HepG2 (cell line): ENCODE results near the gene SIRPB1. TPM values are rescaled to one million over a fixed set of nuclear protein-coding genes. Genes with fewer than 3 reads are reported as not detected.
"Not testable (repeated sequence)": the region's sequence is repeated elsewhere in the genome, so short reads cannot be mapped to it uniquely, and the experiment has no call there.

Experiments used
- ATAC-seq: fragments of 200-7000 bp; cut with Tn5 transposase; 3 replicates; pipeline ENCODE4 v1.9.1; 2020; ENCODE audit warnings: mild to moderate bottlenecking, moderate library complexity
- BruUV-seq: library from RNA; stranded (reverse); fragments of 400-500 nt; replicated peaks from 2 replicates; lab custom pipeline; 2021; lab: Mats Ljungman, UMichigan
- CTCF ChIA-PET: fragments of 300-600 bp; formaldehyde crosslinking; extraction: SDS; loops from one replicate; lab custom pipeline; 2021; ENCODE audit warnings: low total read pairs, inconsistent platforms, low intra/inter-chr PET ratio; lab: Yijun Ruan, JAX
- POLR2A ChIA-PET: fragments of 350-600 bp; sonication (Branson Sonifier 250); formaldehyde crosslinking; loops from one replicate; lab custom pipeline; 2020; ENCODE audit warnings: antibody characterized with exemption, inconsistent platforms; lab: Yijun Ruan, JAX
- DNase-seq: peaks from one replicate; pipeline ENCODE4 v3.0.0-alpha.2; 2015; ENCODE audit warnings: low spot score
- FAIRE-seq: peaks from 3 replicates; lab custom pipeline; 2011; peaks lifted over from hg19 to GRCh38; lab: Jason Lieb, UNC
- H2AFZ ChIP-seq: one replicate; pipeline ENCODE4 v1.6.1; 2011; ENCODE audit warnings: low read length, inconsistent platforms
- H3K27ac ChIP-seq: fragments of 300-600 bp; 3 replicates; pipeline ENCODE4 v1.8.0; 2011; ENCODE audit warnings: mixed run types, mild to moderate bottlenecking, mixed read lengths, low read length, inconsistent platforms; ENCODE audit not compliant: insufficient read depth; ENCODE audit errors: extremely low read length
- H3K27me3 ChIP-seq, 2 experiments: fragments of 200-600 bp in 1 of 2; 2 replicates in 1 of 2; 3 replicates in 1 of 2; pipeline versions ENCODE4 v1.6.0 to v1.8.0; 2011; ENCODE audit warnings: low read length in 2 of 2, mild to moderate bottlenecking in 2 of 2, moderate library complexity in 2 of 2, inconsistent platforms in 1 of 2; ENCODE audit not compliant: insufficient read depth in 2 of 2, control insufficient read depth in 1 of 2
- H3K36me3 ChIP-seq, 2 experiments: fragments of 200-600 bp in 1 of 2; replicated peaks in 1 of 2; 2 replicates in 1 of 2; 3 replicates in 1 of 2; pipeline versions ENCODE4 v1.5.1 to v1.8.0; 2011; ENCODE audit warnings: low read length in 2 of 2, inconsistent platforms in 1 of 2; ENCODE audit not compliant: insufficient read depth in 2 of 2, control insufficient read depth in 1 of 2
- H3K4me1 ChIP-seq: 2 replicates; pipeline ENCODE4 v1.5.1; 2012; ENCODE audit warnings: low read length, inconsistent platforms; ENCODE audit not compliant: insufficient read depth
- H3K4me2 ChIP-seq: 2 replicates; pipeline ENCODE4 v1.6.0; 2011; ENCODE audit warnings: low read depth, low read length, inconsistent platforms
- H3K4me3 ChIP-seq, 3 experiments: fragments of 200-600 bp in 1 of 3; sonication (generic), shearing (Covaris generic) in 1 of 3; replicated peaks in 1 of 3; 2 replicates each; pipeline ENCODE4 v1.5.1; 2011 to 2016; ENCODE audit warnings: low read length in 3 of 3, inconsistent platforms in 2 of 3, low read depth in 2 of 3, mild to moderate bottlenecking in 2 of 3, control low read depth in 1 of 3, mixed read lengths in 1 of 3; ENCODE audit not compliant: insufficient read depth in 1 of 3
- H3K79me2 ChIP-seq: one replicate; pipeline ENCODE4 v1.6.1; 2011; ENCODE audit warnings: low read length, inconsistent platforms; ENCODE audit not compliant: insufficient read depth
- H3K9ac ChIP-seq: 2 replicates; pipeline ENCODE4 v1.6.0; 2011; ENCODE audit warnings: mild to moderate bottlenecking, low read depth, low read length, inconsistent platforms; ENCODE audit not compliant: insufficient read depth
- H3K9me3 ChIP-seq: 2 replicates; pipeline ENCODE4 v1.5.1; 2012; ENCODE audit warnings: mild to moderate bottlenecking, low read length
- H4K20me1 ChIP-seq: 2 replicates; pipeline ENCODE4 v1.6.0; 2011; ENCODE audit warnings: inconsistent platforms, mild to moderate bottlenecking, low read length, moderate library complexity; ENCODE audit not compliant: insufficient read depth
- ATF7 ChIP-seq, 2 experiments: fragments of 450-650 bp in 1 of 2; sonication (generic) in 1 of 2; formaldehyde crosslinking in 1 of 2; IDR thresholded peaks; 2 replicates each; pipeline versions ENCODE4 v1.4.0 to v1.6.1; 2016 to 2020; ENCODE audit warnings: antibody characterized with exemption in 1 of 2, mild to moderate bottlenecking in 1 of 2, missing genetic modification reagents in 1 of 2
- CBX5 ChIP-seq: sonication (generic); formaldehyde crosslinking; IDR thresholded peaks from 2 replicates; pipeline ENCODE4 v1.4.0; 2020; ENCODE audit warnings: missing genetic modification reagents, borderline replicate concordance
- JUN ChIP-seq: sonication (generic); formaldehyde crosslinking; IDR thresholded peaks from 2 replicates; pipeline ENCODE4 v1.4.0; 2020; ENCODE audit warnings: mild to moderate bottlenecking, missing genetic modification reagents
- KLF6 ChIP-seq: IDR thresholded peaks from 2 replicates; pipeline ENCODE4 v1.8.0; 2016; ENCODE audit warnings: missing biosample characterization, missing genetic modification reagents
- NFE2L2 ChIP-seq: fragments of 150-350 bp; IDR thresholded peaks from 2 replicates; pipeline ENCODE4 v1.6.1; 2014; ENCODE audit warnings: low read length
- PPARG ChIP-seq: conservative IDR thresholded peaks from 2 replicates; pipeline ENCODE4 v1.6.1; 2016; ENCODE audit warnings: missing biosample characterization, missing genetic modification reagents
- RORA ChIP-seq: sonication (generic); formaldehyde crosslinking; IDR thresholded peaks from 2 replicates; pipeline ENCODE4 v1.5.0; 2020; ENCODE audit warnings: mild to moderate bottlenecking, missing genetic modification reagents, moderate library complexity
- SRF ChIP-seq: IDR thresholded peaks from 2 replicates; pipeline ENCODE4 v1.6.1; 2011; ENCODE audit warnings: mild to moderate bottlenecking, low read depth, low read length, moderate library complexity
- ZBTB1 ChIP-seq: sonication (generic); formaldehyde crosslinking; IDR thresholded peaks from 2 replicates; pipeline ENCODE4 v1.4.0; 2020; ENCODE audit warnings: missing genetic modification reagents, borderline replicate concordance
- ZNF292 ChIP-seq: sonication (generic); formaldehyde crosslinking; IDR thresholded peaks from 2 replicates; pipeline ENCODE4 v1.8.1; 2022; ENCODE audit warnings: mild to moderate bottlenecking, low read depth, missing genetic modification reagents, borderline replicate concordance
- ZNF432 ChIP-seq: sonication (generic); formaldehyde crosslinking; IDR thresholded peaks from 2 replicates; pipeline ENCODE4 v1.5.0; 2020; ENCODE audit warnings: missing genetic modification reagents, mild to moderate bottlenecking, borderline replicate concordance
- ZNF660 ChIP-seq: sonication (generic); formaldehyde crosslinking; IDR thresholded peaks from 2 replicates; pipeline ENCODE4 v1.5.1; 2020; ENCODE audit warnings: mild to moderate bottlenecking, low read depth, missing genetic modification reagents, borderline replicate concordance
- ZNF687 ChIP-seq: sonication (generic); formaldehyde crosslinking; IDR thresholded peaks from 2 replicates; pipeline ENCODE4 v1.5.1; 2020; ENCODE audit warnings: mild to moderate bottlenecking, missing genetic modification reagents, moderate library complexity
- ZSCAN29 ChIP-seq: sonication (generic); formaldehyde crosslinking; conservative IDR thresholded peaks from 2 replicates; pipeline ENCODE4 v1.4.0; 2020; ENCODE audit warnings: mild to moderate bottlenecking, missing genetic modification reagents
- WGBS: methylation state at CpG from one replicate; pipeline ENCODE4 v1.1.6; 2017; ENCODE audit warnings: low lambda C conversion rate; 5-methylcytosine and 5-hydroxymethylcytosine counted together
- in situ Hi-C: cut with HindIII; loops from 2 replicates; pipeline ENCODE4 v1.10.0; 2017; ENCODE audit warnings: low pct_unique_long_range_greater_than_20kb; ENCODE audit not compliant: extremely low pct_ligation_motif_present
- intact Hi-C: fragments of 100-400 bp; cut with micrococcal nuclease; formaldehyde crosslinking; loops from one replicate; pipeline ENCODE4 v1.10.0; 2022; ENCODE audit not compliant: unreplicated experiment
- polyA plus RNA-seq, 8 experiments: library from polyadenylated mRNA; depleted of rRNA in 3 of 8; stranded (reverse) in 7 of 8; unstranded in 1 of 8; fragments of >200 nt; fragmentation: Illumina TruSeq in 4 of 8; extraction: Trizol in 4 of 8; gene quantifications; 2 replicates each; pipeline versions ENCODE4 v1.2.1 to v1.2.3, GENCODE V29; 2011 to 2016; ENCODE audit warnings: low read depth in 4 of 8, missing spikeins in 1 of 8, mixed read lengths in 1 of 8; ENCODE audit not compliant: insufficient read depth in 1 of 8
- total RNA-seq, 5 experiments: library from RNA; depleted of rRNA; stranded (reverse); fragments of >200 nt; fragmentation: Illumina TruSeq; extraction: Trizol; gene quantifications; 2 replicates each; pipeline ENCODE4 v1.2.3, GENCODE V29; 2016; ENCODE audit warnings: low read depth in 1 of 5

The SIRPB1 gene
- total and polyA plus RNA-seq, 2 of the 13 experiments (the other 11 are each of a cell fraction or from before 2014, with no cell fraction given) = 0.41 to 1.4 TPM

DNA sequence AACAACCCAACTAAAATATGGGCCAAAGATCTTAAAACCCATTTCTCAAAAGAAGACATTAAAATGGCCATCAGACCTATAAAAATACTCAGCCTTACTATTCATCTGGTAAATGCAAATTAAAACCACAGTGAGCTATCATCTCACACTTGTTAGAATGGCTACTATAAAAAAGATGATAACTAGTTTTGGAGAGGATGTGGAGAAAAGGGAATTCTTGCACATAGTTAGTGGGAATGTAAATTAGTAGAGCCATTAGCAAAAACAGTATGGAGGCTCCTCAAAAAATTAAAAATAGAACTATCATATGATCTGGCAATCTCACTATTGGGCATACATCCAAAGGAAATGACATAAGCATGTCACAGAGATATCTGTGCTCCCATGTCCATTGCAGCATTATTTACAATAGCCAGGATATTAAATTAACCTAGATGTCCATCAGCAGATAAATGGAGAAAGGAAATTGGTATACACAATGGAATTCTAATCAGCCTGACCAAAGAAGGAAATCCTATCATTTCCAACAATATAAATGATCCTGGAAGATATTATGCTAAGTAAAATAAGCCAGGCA lies 2.9 kb downstream of the SIRPB1 start:
- no peak overlapping the region for H3K9ac ChIP-seq

DNA sequence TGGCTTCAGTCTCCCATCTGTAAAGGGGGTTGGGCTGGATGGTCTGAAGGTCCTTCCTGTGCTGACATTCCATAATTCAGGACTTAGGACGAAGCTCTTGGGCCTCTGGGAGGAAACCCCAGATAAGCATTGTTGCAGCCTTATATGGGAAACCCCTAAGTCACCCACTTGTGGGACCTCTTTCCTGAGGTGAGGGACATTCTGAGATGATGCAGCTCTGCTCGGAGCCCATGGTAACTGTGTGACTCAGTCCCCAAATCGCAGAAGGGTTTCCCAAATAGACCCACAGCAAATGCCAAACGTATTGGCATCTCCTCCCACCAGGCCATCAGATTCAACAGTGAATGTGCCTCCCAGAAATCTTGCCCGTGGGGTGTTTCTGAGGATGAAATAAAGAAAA lies 9.4 kb downstream of the SIRPB1 start:
- H4K20me1 ChIP-seq, H3K27ac ChIP-seq, H3K9ac ChIP-seq, POLR2A ChIA-PET, H2AFZ ChIP-seq, H3K4me3 ChIP-seq, H3K4me2 ChIP-seq, in situ Hi-C loops, BruUV-seq, CTCF ChIA-PET, H3K36me3 ChIP-seq, H3K27me3 ChIP-seq, H3K4me1 ChIP-seq, FAIRE-seq, H3K9me3 ChIP-seq, ATAC-seq, H3K79me2 ChIP-seq, intact Hi-C loops, DNase-seq: not testable (repeated sequence)
- 8% methylated on average over 4 of the region's 5 CpGs for WGBS

More for the DNA sequence above, 2.9 kb downstream of the SIRPB1 start:
- ATAC-seq (no peak), DNase-seq (no peak), FAIRE-seq (no peak)
- H3K4me2 ChIP-seq = no peak overlapping the region
- BruUV-seq = no TSS peak
- in situ Hi-C loops (no loop called here), intact Hi-C loops (no loop called here)
- no peaks in the 10 kb centered on the region for H3K9me3 ChIP-seq
- no peak overlapping the region for H3K4me3 ChIP-seq
- ChIA-PET CTCF (no interaction called here), POLR2A (no interaction called here)
- no peaks in the 10 kb centered on the region for H3K36me3 ChIP-seq
- H4K20me1 ChIP-seq = no peaks in the 10 kb centered on the region
- no peaks in the 10 kb centered on the region for H3K79me2 ChIP-seq
- H2AFZ ChIP-seq = no peak overlapping the region
- no peaks in the 10 kb centered on the region for H3K4me1 ChIP-seq
- no peaks in the 10 kb centered on the region; a peak in 1 of 5 replicates for H3K27me3 ChIP-seq
- H3K27ac ChIP-seq = no peak overlapping the region
- TF ChIP-seq NFE2L2 (no peak), ZSCAN29 (no peak), ATF7 (IDR thresholded peaks at IDR 0.05) (no peak), ATF7 (CRISPR knock-in tag; IDR thresholded peaks at IDR 0.05) (no peak), RORA (CRISPR knock-in tag) (no peak), ZNF292 (no peak), PPARG (no peak), SRF (no peak), ZNF687 (CRISPR knock-in tag) (no peak), JUN (CRISPR knock-in tag) (no peak), ZNF432 (CRISPR knock-in tag) (no peak), CBX5 (no peak), ZBTB1 (no peak), KLF6 (no peak), ZNF660 (no peak)
